Neutrophil (primary cell): ENCODE results near the gene RANBP2.

ENCODE experiments used
- H3K27ac ChIP-seq: fragments of 200-600 bp; sonication (generic); 2 replicates; pipeline ENCODE4 v1.5.1; 2016; ENCODE audit warnings: mild to moderate bottlenecking, moderate library complexity
- H3K27me3 ChIP-seq: fragments of 200-600 bp; sonication (generic); 2 replicates; pipeline ENCODE4 v1.6.0; 2016; ENCODE audit warnings: mild to moderate bottlenecking
- H3K36me3 ChIP-seq: fragments of 200-600 bp; sonication (generic); 2 replicates; pipeline ENCODE4 v1.5.1; 2017
- H3K4me1 ChIP-seq, 2 experiments: fragments of 200-600 bp in 1 of 2; sonication (generic) in 1 of 2; 1 replicate in 1 of 2; 2 replicates in 1 of 2; pipeline versions ENCODE4 v1.5.1 to v1.6.1; 2013 to 2016; ENCODE audit warnings: low read depth in 1 of 2, low read length in 1 of 2, mild to moderate bottlenecking in 1 of 2, moderate library complexity in 1 of 2; ENCODE audit not compliant: control insufficient read depth in 1 of 2, insufficient read depth in 1 of 2
- H3K4me3 ChIP-seq, 2 experiments: fragments of 200-600 bp in 1 of 2; sonication (generic) in 1 of 2; 1 replicate in 1 of 2; 2 replicates in 1 of 2; pipeline ENCODE4 v1.5.1; 2013 to 2016; ENCODE audit warnings: low read depth in 1 of 2, low read length in 1 of 2, mild to moderate bottlenecking in 1 of 2, moderate library complexity in 1 of 2
- H3K9me3 ChIP-seq: fragments of 200-600 bp; sonication (generic); 2 replicates; pipeline ENCODE4 v1.5.1; 2016
- CTCF ChIP-seq: fragments of 200-600 bp; sonication (generic); IDR thresholded peaks from 2 replicates; pipeline ENCODE4 v1.5.1; 2016; ENCODE audit warnings: antibody characterized with exemption

RANBP2 gene

GRCh38 chr2:108809936-108810335, 90.7 kb downstream of the RANBP2 start:
- no peak overlapping the region for H3K27ac ChIP-seq
- H3K36me3 ChIP-seq = no peaks in the 10 kb centered on the region
- no peaks in the 10 kb centered on the region for H3K4me1 ChIP-seq
- TF ChIP-seq CTCF = no peak
- no peaks in the 10 kb centered on the region for H3K27me3 ChIP-seq
- H3K9me3 ChIP-seq = no peaks in the 10 kb centered on the region
- no peak overlapping the region for H3K4me3 ChIP-seq

GRCh38 chr2:108810993-108811957, 92.0 kb downstream of the RANBP2 start:
- Histone ChIP-seq H3K36me3 (no peaks in the 10 kb centered on the region), H3K9me3 (no peaks in the 10 kb centered on the region), H3K27me3 (no peaks in the 10 kb centered on the region), H3K4me3 (no peak overlapping the region), H3K27ac (no peak overlapping the region), H3K4me1 (no peaks in the 10 kb centered on the region)
- TF ChIP-seq CTCF = no peak

- Histone ChIP-seq H3K4me3 (no peak overlapping the region), H3K27me3 (no peaks in the 10 kb centered on the region), H3K9me3 (no peaks in the 10 kb centered on the region), H3K27ac (no peak overlapping the region), H3K36me3 (peaks cover 9% of the 10 kb centered on the region), H3K4me1 (no peaks in the 10 kb centered on the region)
- TF ChIP-seq CTCF = no peak
Observed at GRCh38 chr2:108813732-108814131, 94.5 kb downstream of the RANBP2 start.

GRCh38 chr2:108820482-108820881, 101.2 kb downstream of the RANBP2 start:
- no peak for TF ChIP-seq CTCF
- Histone ChIP-seq H3K27ac (no peak overlapping the region), H3K4me1 (no peaks in the 10 kb centered on the region), H3K4me3 (no peak overlapping the region), H3K36me3 (peaks cover 9% of the 10 kb centered on the region), H3K27me3 (no peaks in the 10 kb centered on the region), H3K9me3 (no peaks in the 10 kb centered on the region)

GRCh38 chr2:108823286-108823685, 104.0 kb downstream of the RANBP2 start:
- TF ChIP-seq CTCF = no peak
- Histone ChIP-seq H3K36me3 (no peaks in the 10 kb centered on the region), H3K27ac (no peak overlapping the region), H3K27me3 (no peaks in the 10 kb centered on the region), H3K4me3 (no peak overlapping the region), H3K4me1 (no peaks in the 10 kb centered on the region), H3K9me3 (no peaks in the 10 kb centered on the region)
